ENCODE results near the gene TLE5. TPM values are rescaled to one million over a fixed set of nuclear protein-coding genes. Genes with fewer than 3 reads are reported as not detected.
"Not testable (repeated sequence)": the region's sequence is repeated elsewhere in the genome, so short reads cannot be mapped to it uniquely, and the experiment has no call there.

Gene TLE5
- total RNA-seq, 2 experiments from 2014 or later = 508 to 583 TPM

GRCh38 chr19:3089299-3089855, 27.1 kb upstream of the TLE5 start:
- H3K36me3 Mint-ChIP-seq; H3K4me3 Mint-ChIP-seq; H3K9me3 Mint-ChIP-seq (ENCODE audit: low read depth); H3K4me1 Mint-ChIP-seq; DNase-seq; H3K27ac Mint-ChIP-seq; ATAC-seq: not testable (repeated sequence)
- H3K27me3 Mint-ChIP-seq = peaks cover 17% of the 10 kb centered on the region
- CTCF ChIA-PET = interaction anchor here (1.2 to 2.8 kb wide), 4 partner anchors 13 to 20 kb away, joined by 3 to 15 read pairs (median 4); no protein-coding TSS in a partner anchor

DNA sequence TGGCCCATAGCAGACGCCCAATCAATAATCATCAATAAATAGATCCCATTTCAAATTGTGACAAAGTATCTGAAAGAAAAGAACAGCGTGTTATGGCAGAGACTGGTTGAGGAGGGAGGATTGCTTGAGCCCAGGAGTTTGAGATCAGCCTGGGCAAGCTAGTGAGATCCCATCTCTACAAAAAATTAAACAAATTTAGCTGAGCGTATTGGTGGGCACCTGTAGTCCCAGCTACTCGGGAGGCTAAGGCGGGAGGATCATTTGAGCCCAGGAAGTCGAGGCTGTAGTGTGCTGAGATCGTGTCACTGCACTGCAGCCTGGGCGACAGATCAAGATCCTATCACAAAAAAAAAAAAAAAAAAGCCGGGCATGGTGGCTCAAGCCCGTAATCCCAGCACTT, 25.5 kb upstream of the TLE5 start:
- H3K9me3 Mint-ChIP-seq (ENCODE audit: low read depth) = no peaks in the 10 kb centered on the region
- no peak overlapping the region for H3K4me3 Mint-ChIP-seq

GRCh38 chr19:3084943-3085342, 22.6 kb upstream of the TLE5 start:
- H3K4me1 Mint-ChIP-seq = no peaks in the 10 kb centered on the region
- ATAC-seq (no peak), DNase-seq (no peak)
- peaks cover 4% of the 10 kb centered on the region for H3K27me3 Mint-ChIP-seq
- CTCF ChIA-PET = interaction anchor here (1.0 kb wide), 1 partner anchor 19 kb away, joined by 5 read pairs; no protein-coding TSS in a partner anchor
- no peak overlapping the region for H3K27ac Mint-ChIP-seq
- no peaks in the 10 kb centered on the region for H3K9me3 Mint-ChIP-seq (ENCODE audit: low read depth)
- no peak overlapping the region for H3K4me3 Mint-ChIP-seq
- no peaks in the 10 kb centered on the region for H3K36me3 Mint-ChIP-seq

More for the DNA sequence above, 25.5 kb upstream of the TLE5 start:
- Mint-ChIP-seq H3K36me3 (no peaks in the 10 kb centered on the region), H3K27ac (no peak overlapping the region), H3K4me1 (no peaks in the 10 kb centered on the region), H3K27me3 (peaks cover 9% of the 10 kb centered on the region)
- ATAC-seq (no peak), DNase-seq (no peak)
- CTCF ChIA-PET = interaction anchor here (1.0 to 2.8 kb wide), 2 partner anchors 16 to 21 kb away, joined by 3 to 15 read pairs; no protein-coding TSS in a partner anchor

- CTCF ChIA-PET = no interaction called here
- Mint-ChIP-seq H3K9me3 (ENCODE audit: low read depth) (no peaks in the 10 kb centered on the region), H3K27me3 (no peaks in the 10 kb centered on the region), H3K27ac (no peak overlapping the region), H3K36me3 (no peaks in the 10 kb centered on the region), H3K4me3 (no peak overlapping the region), H3K4me1 (no peaks in the 10 kb centered on the region)
- ATAC-seq = no peak
- no peak for DNase-seq
Observed at GRCh38 chr19:3083964-3084363, 21.7 kb upstream of the TLE5 start.

DNA sequence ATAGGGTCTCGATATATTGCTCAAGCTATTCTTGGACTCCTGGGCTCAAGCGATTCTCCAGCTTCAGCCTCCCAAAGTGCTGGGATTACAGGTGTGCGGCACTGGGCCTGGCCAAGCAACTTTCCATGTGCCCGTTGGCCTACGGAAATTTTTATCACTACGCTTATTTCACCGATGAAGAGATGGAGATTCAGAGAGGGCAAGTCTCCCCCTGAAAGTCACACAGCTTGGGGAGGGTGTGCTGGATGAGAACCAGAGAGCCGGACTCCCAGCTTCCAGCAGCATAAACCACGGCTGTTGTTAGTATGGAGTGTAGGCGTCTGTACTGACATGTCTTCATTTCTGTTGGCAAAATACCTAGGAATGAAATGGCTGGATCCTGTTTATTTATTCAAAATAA, 20.0 kb upstream of the TLE5 start:
- CTCF ChIA-PET = interaction anchor here (1.7 kb wide), 1 partner anchor 131 kb away, joined by 7 read pairs; no protein-coding TSS in a partner anchor
- ATAC-seq (no peak), DNase-seq (no peak)
- Mint-ChIP-seq H3K36me3 (no peaks in the 10 kb centered on the region), H3K27me3 (no peaks in the 10 kb centered on the region), H3K4me3 (no peak overlapping the region), H3K4me1 (no peaks in the 10 kb centered on the region), H3K27ac (no peak overlapping the region), H3K9me3 (ENCODE audit: low read depth) (no peaks in the 10 kb centered on the region)

DNA sequence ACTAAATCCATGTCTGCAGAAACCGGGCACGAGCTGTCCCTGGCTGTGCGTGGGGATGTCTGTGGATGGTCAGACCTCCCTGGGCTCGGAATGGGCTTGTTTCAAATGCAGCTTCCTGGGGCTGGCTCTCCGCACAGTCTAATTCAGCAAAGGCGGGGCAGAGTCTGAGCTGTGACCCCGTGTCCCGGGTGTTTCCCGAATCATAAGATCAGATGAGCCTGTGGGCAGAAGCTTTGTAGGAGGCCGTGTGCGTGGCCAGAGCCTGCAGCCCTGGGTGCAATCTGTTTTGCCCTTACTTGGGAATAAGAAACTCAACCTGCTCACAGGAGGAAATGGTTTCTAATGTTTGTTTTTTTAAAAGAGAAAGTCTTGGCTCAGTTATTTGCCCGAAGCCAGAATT, 18.0 kb upstream of the TLE5 start:
- H3K36me3 Mint-ChIP-seq = no peaks in the 10 kb centered on the region
- CTCF ChIA-PET = interaction anchor here (0.7 to 3.6 kb wide), 5 partner anchors 12 to 122 kb away, joined by 3 to 25 read pairs (median 6); no protein-coding TSS in a partner anchor
- H3K9me3 Mint-ChIP-seq (ENCODE audit: low read depth) = no peaks in the 10 kb centered on the region
- DNase-seq (no peak), ATAC-seq (no peak)
- H3K27me3 Mint-ChIP-seq = no peaks in the 10 kb centered on the region
- H3K27ac Mint-ChIP-seq = no peak overlapping the region
- no peak overlapping the region for H3K4me3 Mint-ChIP-seq
- H3K4me1 Mint-ChIP-seq = peaks cover 3% of the 10 kb centered on the region

- H3K9me3 Mint-ChIP-seq (ENCODE audit: low read depth) = no peaks in the 10 kb centered on the region
- ATAC-seq (no peak), DNase-seq (no peak)
- no peak overlapping the region for H3K4me3 Mint-ChIP-seq
- H3K36me3 Mint-ChIP-seq = no peaks in the 10 kb centered on the region
- CTCF ChIA-PET = interaction anchor here (3.6 kb wide), 1 partner anchor 25 kb away, joined by 25 read pairs; no protein-coding TSS in a partner anchor
- H3K4me1 Mint-ChIP-seq = peaks cover 3% of the 10 kb centered on the region
- no peaks in the 10 kb centered on the region for H3K27me3 Mint-ChIP-seq
- H3K27ac Mint-ChIP-seq = no peak overlapping the region
Observed at GRCh38 chr19:3079578-3079977, 17.3 kb upstream of the TLE5 start.

DNA sequence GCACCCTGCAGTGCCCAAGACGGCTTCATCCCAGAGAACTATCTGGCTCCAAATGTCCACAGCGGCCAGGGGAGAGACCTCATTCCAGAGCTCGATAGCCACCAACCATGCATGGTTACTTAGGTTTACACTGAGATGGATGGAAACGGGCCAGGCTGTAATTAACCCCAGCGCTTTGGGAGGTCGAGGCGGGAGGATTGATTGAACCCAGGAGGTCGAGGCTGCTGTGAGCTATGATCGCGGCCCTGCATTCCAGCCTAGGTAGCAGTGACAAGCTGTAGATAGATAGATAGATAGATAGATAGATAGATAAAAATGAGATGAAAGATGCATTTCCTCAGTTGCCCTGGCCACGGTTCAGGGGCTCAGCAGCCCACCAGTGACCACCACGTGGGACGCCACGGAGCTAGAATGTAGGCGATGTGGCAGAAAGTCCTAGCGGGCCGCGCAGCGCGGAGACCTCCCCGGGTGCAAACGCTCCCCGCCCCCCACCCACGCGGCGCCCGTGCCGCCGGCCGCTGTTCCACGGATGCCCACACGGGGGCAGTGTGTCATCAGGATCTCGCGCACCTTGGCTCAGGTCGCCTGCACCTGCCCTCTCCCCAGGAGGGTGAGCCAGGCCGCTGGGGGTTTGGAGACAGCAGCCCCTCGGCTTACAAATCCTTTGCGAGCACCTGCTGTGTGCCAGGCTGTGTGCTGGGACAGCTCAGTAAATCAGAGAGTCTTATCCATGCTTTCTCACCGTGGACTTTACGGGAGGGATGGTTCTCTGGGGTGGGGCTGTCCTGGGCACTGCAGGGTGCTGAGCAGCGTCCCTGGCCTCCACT, 13.5 kb upstream of the TLE5 start:
- Mint-ChIP-seq H3K4me3 (no peak overlapping the region), H3K9me3 (ENCODE audit: low read depth) (no peaks in the 10 kb centered on the region), H3K27ac (no peak overlapping the region), H3K36me3 (no peaks in the 10 kb centered on the region), H3K27me3 (no peaks in the 10 kb centered on the region), H3K4me1 (peaks cover 3% of the 10 kb centered on the region)
- peak; percentile 73 for DNase-seq
- ATAC-seq = peak; percentile 80
- CTCF ChIA-PET = interaction anchor here (0.7 to 5.6 kb wide), 20 partner anchors 13 to 188 kb away, joined by 3 to 54 read pairs (median 4); no protein-coding TSS in a partner anchor

DNA sequence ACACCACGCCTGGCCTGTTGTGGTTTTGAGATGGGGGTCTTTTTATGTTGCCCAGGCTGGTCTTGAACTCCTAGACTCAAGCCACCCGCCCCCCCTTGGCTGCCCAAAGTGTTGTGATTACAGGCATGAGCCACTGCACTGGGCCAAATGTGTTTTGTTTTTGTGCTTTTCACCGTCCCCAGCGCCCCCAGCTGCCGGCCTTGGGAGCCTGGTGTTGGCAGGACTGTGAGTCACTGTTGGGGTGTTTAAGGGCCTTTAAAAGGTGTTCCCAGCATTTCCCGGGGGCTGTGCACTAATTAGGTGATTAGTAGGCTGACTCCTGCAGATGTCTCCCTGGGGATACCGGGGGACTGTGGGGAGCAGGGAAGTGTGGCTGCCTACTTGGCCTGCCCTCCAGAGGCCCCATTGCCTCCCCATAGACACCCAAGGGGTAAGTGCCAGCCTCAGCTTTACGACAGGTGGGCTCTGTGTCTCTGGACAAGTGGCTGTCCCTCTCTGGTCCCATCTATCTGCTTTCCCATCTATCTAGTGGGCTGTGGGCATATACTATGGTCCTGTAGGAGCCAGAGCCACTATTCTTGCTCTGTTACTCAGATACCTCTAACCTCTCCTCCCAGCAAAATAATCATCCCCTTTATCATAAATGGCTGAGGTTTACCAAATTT, 11.8 kb upstream of the TLE5 start:
- no peak overlapping the region for H3K4me3 Mint-ChIP-seq
- no peaks in the 10 kb centered on the region for H3K36me3 Mint-ChIP-seq
- no peak overlapping the region for H3K27ac Mint-ChIP-seq
- ATAC-seq (peak; percentile 16), DNase-seq (no peak)
- CTCF ChIA-PET = interaction anchor here (0.7 to 5.6 kb wide), 7 partner anchors 21 to 1139 kb away, joined by 3 to 54 read pairs (median 6); no protein-coding TSS in a partner anchor
- H3K9me3 Mint-ChIP-seq (ENCODE audit: low read depth) = no peaks in the 10 kb centered on the region
- no peaks in the 10 kb centered on the region for H3K27me3 Mint-ChIP-seq
- peaks cover 3% of the 10 kb centered on the region for H3K4me1 Mint-ChIP-seq

- peaks cover 3% of the 10 kb centered on the region for H3K4me1 Mint-ChIP-seq
- no peaks in the 10 kb centered on the region for H3K27me3 Mint-ChIP-seq
- CTCF ChIA-PET = interaction anchor here (0.7 to 5.6 kb wide), 6 partner anchors 32 to 1407 kb away, joined by 3 to 54 read pairs (median 4); no protein-coding TSS in a partner anchor
- ATAC-seq = no peak
- no peak overlapping the region for H3K4me3 Mint-ChIP-seq
- DNase-seq = no peak
- no peak overlapping the region for H3K27ac Mint-ChIP-seq
- H3K9me3 Mint-ChIP-seq (ENCODE audit: low read depth) = no peaks in the 10 kb centered on the region
- no peaks in the 10 kb centered on the region for H3K36me3 Mint-ChIP-seq
Observed at GRCh38 chr19:3073159-3073563, 10.9 kb upstream of the TLE5 start.

DNA sequence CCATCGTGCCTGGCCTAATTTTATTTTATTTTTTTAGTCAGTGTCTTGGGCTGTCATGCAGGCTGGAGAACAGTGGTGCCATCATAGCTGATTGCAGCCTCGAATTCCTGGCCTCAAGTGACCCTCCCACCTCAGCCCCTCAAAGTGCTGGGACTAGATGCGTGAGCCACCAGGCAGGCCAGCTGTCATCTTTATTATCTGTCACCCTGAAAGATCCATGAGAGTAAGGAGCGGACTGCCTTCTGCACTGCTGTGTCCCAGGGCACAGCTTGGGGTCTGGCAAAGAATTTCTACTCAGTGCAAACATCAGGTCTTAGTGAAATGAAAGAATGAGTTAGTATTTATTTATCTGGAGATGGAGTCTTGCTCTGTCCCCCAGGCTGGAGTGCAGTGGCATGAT, 9.5 kb upstream of the TLE5 start:
- CTCF ChIA-PET = interaction anchor here (2.4 to 5.6 kb wide), 2 partner anchors 33 to 121 kb away, joined by 5 to 54 read pairs; no protein-coding TSS in a partner anchor
- DNase-seq (no peak), ATAC-seq (no peak)
- no peaks in the 10 kb centered on the region for H3K27me3 Mint-ChIP-seq
- H3K36me3 Mint-ChIP-seq = no peaks in the 10 kb centered on the region
- H3K4me3 Mint-ChIP-seq = no peak overlapping the region
- H3K4me1 Mint-ChIP-seq = peaks cover 3% of the 10 kb centered on the region
- peak overlapping the region; percentile 40 for H3K27ac Mint-ChIP-seq
- H3K9me3 Mint-ChIP-seq (ENCODE audit: low read depth) = no peaks in the 10 kb centered on the region

- no peak overlapping the region for H3K27ac Mint-ChIP-seq
- no peak for DNase-seq
- CTCF ChIA-PET = interaction anchor here (0.5 to 1.0 kb wide), 3 partner anchors 36 to 196 kb away, joined by 3 read pairs; no protein-coding TSS in a partner anchor
- H3K4me3 Mint-ChIP-seq = no peak overlapping the region
- H3K36me3 Mint-ChIP-seq = no peaks in the 10 kb centered on the region
- H3K4me1 Mint-ChIP-seq = peaks cover 12% of the 10 kb centered on the region
- H3K27me3 Mint-ChIP-seq = no peaks in the 10 kb centered on the region
- no peaks in the 10 kb centered on the region for H3K9me3 Mint-ChIP-seq (ENCODE audit: low read depth)
- no peak for ATAC-seq
Observed at GRCh38 chr19:3068071-3068470, 5.8 kb upstream of the TLE5 start.

- DNase-seq = no peak
- no peak overlapping the region for H3K4me3 Mint-ChIP-seq
- no peak overlapping the region for H3K27ac Mint-ChIP-seq
- H3K4me1 Mint-ChIP-seq = peaks cover 15% of the 10 kb centered on the region
- CTCF ChIA-PET = interaction anchor here (1.0 kb wide), 1 partner anchor 37 kb away, joined by 3 read pairs; no protein-coding TSS in a partner anchor
- no peaks in the 10 kb centered on the region for H3K9me3 Mint-ChIP-seq (ENCODE audit: low read depth)
- no peaks in the 10 kb centered on the region for H3K36me3 Mint-ChIP-seq
- no peaks in the 10 kb centered on the region for H3K27me3 Mint-ChIP-seq
- no peak for ATAC-seq
Observed at GRCh38 chr19:3067563-3067962, 5.3 kb upstream of the TLE5 start.

Measured in activated CD8-positive, alpha-beta memory T cell treated with anti-CD3 and anti-CD28 coated beads, Interleukin-2, amount 10 ng/mL, durations not matched to agents 7 days and 5 days (primary cell).